Measurements from ENCODE around the gene PXYLP1.

DNA sequence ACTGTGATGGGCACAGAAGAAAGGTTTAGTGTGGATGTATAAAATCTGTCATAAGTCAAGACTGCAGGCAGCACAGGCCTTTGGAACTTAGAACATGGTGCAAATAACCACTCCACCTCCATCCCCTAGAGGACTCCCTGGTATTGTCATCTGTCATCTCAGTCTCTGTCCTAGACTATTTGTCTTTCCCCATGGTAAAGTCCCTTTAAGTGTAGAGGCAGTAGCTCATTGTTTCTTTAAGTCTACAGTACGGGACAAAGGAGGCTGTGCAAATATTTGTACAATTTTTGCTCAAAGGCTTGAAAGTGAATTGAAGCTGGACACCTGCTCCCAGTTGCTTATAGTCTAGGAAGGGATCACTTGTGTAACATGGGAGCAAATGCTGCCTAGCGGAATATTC, 3.2 kb upstream of the PXYLP1 start:
- TF ChIP-seq TAF1 (IDR thresholded peaks at IDR 0.05; ENCODE audit: low read depth) (no peak), CTCF (IDR thresholded peaks at IDR 0.05; ENCODE audit: poor library complexity, severe bottlenecking) (no peak), EZH2 (IDR thresholded peaks at IDR 0.05; ENCODE audit: borderline replicate concordance, insufficient read depth, low read length, poor library complexity, severe bottlenecking) (no peak), SMC3 (conservative IDR thresholded peaks at IDR 0.05; ENCODE audit: poor library complexity) (no peak), MXI1 (conservative IDR thresholded peaks at IDR 0.05; ENCODE audit: poor library complexity, severe bottlenecking) (no peak), EP300 (conservative IDR thresholded peaks at IDR 0.05; ENCODE audit: poor library complexity, severe bottlenecking) (no peak), POLR2AphosphoS5 (IDR thresholded peaks at IDR 0.05) (no peak), RAD21 (conservative IDR thresholded peaks at IDR 0.05) (no peak)
- TF ChIP-seq, protein P1, sequence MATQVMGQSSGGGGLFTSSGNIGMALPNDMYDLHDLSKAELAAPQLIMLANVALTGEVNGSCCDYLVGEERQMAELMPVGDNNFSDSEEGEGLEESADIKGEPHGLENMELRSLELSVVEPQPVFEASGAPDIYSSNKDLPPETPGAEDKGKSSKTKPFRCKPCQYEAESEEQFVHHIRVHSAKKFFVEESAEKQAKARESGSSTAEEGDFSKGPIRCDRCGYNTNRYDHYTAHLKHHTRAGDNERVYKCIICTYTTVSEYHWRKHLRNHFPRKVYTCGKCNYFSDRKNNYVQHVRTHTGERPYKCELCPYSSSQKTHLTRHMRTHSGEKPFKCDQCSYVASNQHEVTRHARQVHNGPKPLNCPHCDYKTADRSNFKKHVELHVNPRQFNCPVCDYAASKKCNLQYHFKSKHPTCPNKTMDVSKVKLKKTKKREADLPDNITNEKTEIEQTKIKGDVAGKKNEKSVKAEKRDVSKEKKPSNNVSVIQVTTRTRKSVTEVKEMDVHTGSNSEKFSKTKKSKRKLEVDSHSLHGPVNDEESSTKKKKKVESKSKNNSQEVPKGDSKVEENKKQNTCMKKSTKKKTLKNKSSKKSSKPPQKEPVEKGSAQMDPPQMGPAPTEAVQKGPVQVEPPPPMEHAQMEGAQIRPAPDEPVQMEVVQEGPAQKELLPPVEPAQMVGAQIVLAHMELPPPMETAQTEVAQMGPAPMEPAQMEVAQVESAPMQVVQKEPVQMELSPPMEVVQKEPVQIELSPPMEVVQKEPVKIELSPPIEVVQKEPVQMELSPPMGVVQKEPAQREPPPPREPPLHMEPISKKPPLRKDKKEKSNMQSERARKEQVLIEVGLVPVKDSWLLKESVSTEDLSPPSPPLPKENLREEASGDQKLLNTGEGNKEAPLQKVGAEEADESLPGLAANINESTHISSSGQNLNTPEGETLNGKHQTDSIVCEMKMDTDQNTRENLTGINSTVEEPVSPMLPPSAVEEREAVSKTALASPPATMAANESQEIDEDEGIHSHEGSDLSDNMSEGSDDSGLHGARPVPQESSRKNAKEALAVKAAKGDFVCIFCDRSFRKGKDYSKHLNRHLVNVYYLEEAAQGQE (IDR thresholded peaks at IDR 0.05; ENCODE audit: borderline replicate concordance): no peak

Measured in neural cell (in vitro differentiated cells).